SK-N-SH treated with all-trans-retinoic acid at 6 μM for 48 hours (cell line): Measurements from ENCODE around the gene HAP1.
"Not testable (repeated sequence)": the region's sequence is repeated elsewhere in the genome, so short reads cannot be mapped to it uniquely, and the experiment has no call there.

Experiments used
- ATAC-seq: fragments of 200-7000 bp; cut with Tn5 transposase; 3 replicates; pipeline ENCODE4 v1.9.1; 2020; ENCODE audit warnings: mild to moderate bottlenecking, moderate library complexity
- BACH2 ChIP-seq: fragments of 250-450 bp; sonication (Bioruptor Pico); IDR thresholded peaks from 2 replicates; pipeline ENCODE4 v1.9.0; 2021; ENCODE audit warnings: mild to moderate bottlenecking, borderline replicate concordance
- CREB5 ChIP-seq: fragments of 250-450 bp; sonication (Bioruptor Pico); IDR thresholded peaks from 2 replicates; pipeline ENCODE4 v1.5.1; 2020; ENCODE audit warnings: low read depth, mild to moderate bottlenecking, moderate library complexity
- CSDC2 ChIP-seq: fragments of 250-450 bp; sonication (Bioruptor Pico); IDR thresholded peaks from 2 replicates; pipeline ENCODE4 v1.5.0; 2020; ENCODE audit warnings: mild to moderate bottlenecking, moderate library complexity
- CSRNP3 ChIP-seq: fragments of 250-450 bp; sonication (Bioruptor Pico); IDR thresholded peaks from 2 replicates; pipeline ENCODE4 v1.5.1; 2021; ENCODE audit warnings: mild to moderate bottlenecking, moderate library complexity
- ESRRG ChIP-seq: fragments of 250-450 bp; sonication (Bioruptor Pico); IDR thresholded peaks from 2 replicates; pipeline ENCODE4 v1.6.1; 2021; ENCODE audit warnings: mild to moderate bottlenecking
- GLIS3 ChIP-seq: fragments of 250-450 bp; sonication (Bioruptor Pico); IDR thresholded peaks from 2 replicates; pipeline ENCODE4 v1.5.0; 2020; ENCODE audit warnings: mild to moderate bottlenecking, moderate library complexity
- ISL1 ChIP-seq: fragments of 250-450 bp; sonication (Bioruptor Pico); IDR thresholded peaks from 2 replicates; pipeline ENCODE4 v2.1.2; 2022; ENCODE audit warnings: mild to moderate bottlenecking, moderate library complexity
- PATZ1 ChIP-seq: fragments of 250-450 bp; sonication (Bioruptor Pico); IDR thresholded peaks from 2 replicates; pipeline ENCODE4 v1.8.0; 2020; ENCODE audit warnings: mild to moderate bottlenecking, moderate library complexity, borderline replicate concordance
- POU6F1 ChIP-seq: fragments of 250-450 bp; sonication (Bioruptor Pico); IDR thresholded peaks from 2 replicates; pipeline ENCODE4 v1.8.0; 2021; ENCODE audit warnings: low read depth, mild to moderate bottlenecking, moderate library complexity, borderline replicate concordance
- PPARA ChIP-seq: fragments of 250-450 bp; sonication (Bioruptor Pico); IDR thresholded peaks from 2 replicates; pipeline ENCODE4 v1.5.0; 2020; ENCODE audit warnings: mild to moderate bottlenecking, borderline replicate concordance
- RARB ChIP-seq: fragments of 250-450 bp; sonication (Bioruptor Pico); IDR thresholded peaks from 2 replicates; pipeline ENCODE4 v1.8.0; 2021; ENCODE audit warnings: mild to moderate bottlenecking, moderate library complexity
- SNAI2 ChIP-seq: fragments of 250-450 bp; sonication (Bioruptor Pico); IDR thresholded peaks from 2 replicates; pipeline ENCODE4 v1.5.0; 2020; ENCODE audit warnings: mild to moderate bottlenecking, moderate library complexity
- TCF4 ChIP-seq: fragments of 250-450 bp; sonication (Bioruptor Pico); IDR thresholded peaks from 2 replicates; pipeline ENCODE4 v1.8.0; 2021; ENCODE audit warnings: mild to moderate bottlenecking, moderate library complexity, borderline replicate concordance
- TSHZ2 ChIP-seq: fragments of 250-450 bp; sonication (Bioruptor Pico); IDR thresholded peaks from 2 replicates; pipeline ENCODE4 v1.5.0; 2020; ENCODE audit warnings: mild to moderate bottlenecking, moderate library complexity
- ZC3H10 ChIP-seq: fragments of 250-450 bp; sonication (Bioruptor Pico); IDR thresholded peaks from 2 replicates; pipeline ENCODE4 v1.5.1; 2021; ENCODE audit warnings: mild to moderate bottlenecking, moderate library complexity
- ZFP3 ChIP-seq: fragments of 250-450 bp; sonication (Bioruptor Pico); IDR thresholded peaks from 2 replicates; pipeline ENCODE4 v1.5.0; 2020; ENCODE audit warnings: mild to moderate bottlenecking, moderate library complexity
- ZFP30 ChIP-seq: fragments of 450-650 bp; formaldehyde crosslinking; IDR thresholded peaks from 2 replicates; pipeline ENCODE4 v1.5.0; 2022; ENCODE audit warnings: mild to moderate bottlenecking, moderate library complexity
- ZNF565 ChIP-seq: fragments of 450-650 bp; formaldehyde crosslinking; conservative IDR thresholded peaks from 2 replicates; pipeline ENCODE4 v1.5.0; 2020; ENCODE audit warnings: low read depth, mild to moderate bottlenecking, moderate library complexity
- ZNF70 ChIP-seq: fragments of 450-650 bp; formaldehyde crosslinking; IDR thresholded peaks from 2 replicates; pipeline ENCODE4 v1.5.0; 2020; ENCODE audit warnings: mild to moderate bottlenecking, moderate library complexity
- ZNF8 ChIP-seq: fragments of 450-650 bp; formaldehyde crosslinking; IDR thresholded peaks from 2 replicates; pipeline ENCODE4 v1.5.0; 2020; ENCODE audit warnings: mild to moderate bottlenecking, moderate library complexity

Gene HAP1

GRCh38 chr17:41686281-41686680 lies 48.2 kb downstream of the HAP1 start (continued):
- TF ChIP-seq POU6F1 (CRISPR knock-in tag) (no peak), BACH2 (CRISPR knock-in tag) (no peak), ZFP3 (CRISPR knock-in tag) (no peak), CREB5 (CRISPR knock-in tag) (no peak)
- TF ChIP-seq, all 23 proteins: peak for 0

GRCh38 chr17:41685753-41686152 lies 48.7 kb downstream of the HAP1 start:
- not testable (repeated sequence) for ATAC-seq

GRCh38 chr17:41684035-41684434 lies 50.4 kb downstream of the HAP1 start:
- TF ChIP-seq SNAI2 (CRISPR knock-in tag), result no peak

GRCh38 chr17:41683441-41684007 lies 50.9 kb downstream of the HAP1 start:
- no peak for TF ChIP-seq CSRNP3
- no peak for TF ChIP-seq PATZ1 (CRISPR knock-in tag)
- no peak for TF ChIP-seq ISL1 (CRISPR knock-in tag)
- TF ChIP-seq ZFP30 (CRISPR knock-in tag), result no peak
- no peak for TF ChIP-seq BACH2 (CRISPR knock-in tag)
- no peak for TF ChIP-seq GLIS3 (CRISPR knock-in tag)
- no peak for TF ChIP-seq RARB (CRISPR knock-in tag)
- no peak for TF ChIP-seq ZNF70 (CRISPR knock-in tag)
- no peak for TF ChIP-seq ZNF8 (CRISPR knock-in tag)
- no peak for TF ChIP-seq PPARA (CRISPR knock-in tag)
- no peak for ATAC-seq

More at GRCh38 chr17:41684035-41684434, 50.4 kb downstream of the HAP1 start:
- ATAC-seq, result no peak

GRCh38 chr17:41682631-41683030 lies 51.8 kb downstream of the HAP1 start:
- no peak for ATAC-seq
- no peak for TF ChIP-seq ZNF565
- no peak for TF ChIP-seq TCF4 (CRISPR knock-in tag)
- TF ChIP-seq POU6F1 (CRISPR knock-in tag), result no peak
- TF ChIP-seq ZFP30 (CRISPR knock-in tag), result no peak
- TF ChIP-seq ESRRG, result no peak
- no peak for TF ChIP-seq ZC3H10 (CRISPR knock-in tag)
- no peak for TF ChIP-seq ZNF70 (CRISPR knock-in tag)
- no peak for TF ChIP-seq ZNF8 (CRISPR knock-in tag)
- TF ChIP-seq CSDC2 (CRISPR knock-in tag), result no peak
- TF ChIP-seq CREB5 (CRISPR knock-in tag), result no peak
- no peak for TF ChIP-seq BACH2 (CRISPR knock-in tag)
- TF ChIP-seq SNAI2 (CRISPR knock-in tag), result no peak
- no peak for TF ChIP-seq TSHZ2 (CRISPR knock-in tag)
